Endothelial cell of umbilical vein (primary cell): ENCODE results near the gene GLRA1. TPM values are rescaled to one million over a fixed set of nuclear protein-coding genes. Genes with fewer than 3 reads are reported as not detected.

Experiments
- BruUV-seq: library from RNA; stranded (reverse); fragments of 400-500 nt; replicated peaks from 2 replicates; lab custom pipeline; 2021; lab: Mats Ljungman, UMichigan
- CTCF ChIA-PET: fragments of 300-600, 350-600 bp; sonication (Branson Sonifier 250); formaldehyde crosslinking; loops from one replicate; lab custom pipeline; 2021; ENCODE audit warnings: antibody characterized with exemption, inconsistent platforms; lab: Charles Lee
- POLR2A ChIA-PET: fragments of 300-600, 350-600 bp; sonication (Branson Sonifier 250); formaldehyde crosslinking; loops from one replicate; lab custom pipeline; 2021; ENCODE audit warnings: antibody characterized with exemption, inconsistent platforms; lab: Charles Lee
- DNase-seq: peaks from one replicate; pipeline ENCODE4 v3.0.0-alpha.2; 2011; ENCODE audit warnings: low read depth, low spot score
- FAIRE-seq: peaks from 2 replicates; lab custom pipeline; 2011; peaks lifted over from hg19 to GRCh38; lab: Jason Lieb, UNC
- H2AFZ ChIP-seq: 2 replicates; pipeline ENCODE4 v1.6.0; 2012; ENCODE audit warnings: low read depth, low read length, control low read depth, inconsistent platforms
- H3K27ac ChIP-seq: 2 replicates; pipeline ENCODE4 v1.5.1; 2011; ENCODE audit warnings: low read depth, mild to moderate bottlenecking, control low read depth, low read length, moderate library complexity; ENCODE audit not compliant: insufficient read depth
- H3K27me3 ChIP-seq, 2 experiments: 2 replicates each; pipeline versions ENCODE4 v1.6.0 to v1.6.1; 2011; ENCODE audit warnings: low read length in 2 of 2, mixed read lengths in 1 of 2; ENCODE audit not compliant: control insufficient read depth in 2 of 2, insufficient read depth in 2 of 2
- H3K36me3 ChIP-seq, 2 experiments: 2 replicates in 1 of 2; 3 replicates in 1 of 2; pipeline ENCODE4 v1.5.1; 2011; ENCODE audit warnings: low read length in 2 of 2, mild to moderate bottlenecking in 1 of 2, moderate library complexity in 1 of 2; ENCODE audit not compliant: control insufficient read depth in 2 of 2, insufficient read depth in 2 of 2; ENCODE audit errors: extremely low read depth in 1 of 2
- H3K4me1 ChIP-seq: 3 replicates; pipeline ENCODE4 v1.5.1; 2011; ENCODE audit warnings: mild to moderate bottlenecking, low read length; ENCODE audit not compliant: control insufficient read depth, insufficient read depth; ENCODE audit errors: extremely low read depth
- H3K4me2 ChIP-seq: 2 replicates; pipeline ENCODE4 v1.6.1; 2011; ENCODE audit warnings: low read length, control low read depth, mixed read lengths; ENCODE audit not compliant: insufficient read depth
- H3K4me3 ChIP-seq, 3 experiments: fragments of 200-600 bp in 1 of 3; sonication (generic), shearing (Covaris generic) in 1 of 3; replicated peaks in 1 of 3; 2 replicates each; pipeline ENCODE4 v1.5.1; 2011 to 2016; ENCODE audit warnings: control low read depth in 3 of 3, low read length in 3 of 3, mild to moderate bottlenecking in 2 of 3, inconsistent platforms in 1 of 3, low read depth in 1 of 3, moderate library complexity in 1 of 3; ENCODE audit not compliant: insufficient read depth in 1 of 3
- H3K79me2 ChIP-seq: 2 replicates; pipeline ENCODE4 v1.6.0; 2012; ENCODE audit warnings: low read length, inconsistent platforms; ENCODE audit not compliant: control insufficient read depth, insufficient read depth
- H3K9ac ChIP-seq: replicated peaks from 2 replicates; pipeline ENCODE3; 2011; ENCODE audit warnings: low read length, control low read depth; ENCODE audit not compliant: insufficient read depth; ENCODE audit errors: extremely low read depth
- H3K9me1 ChIP-seq: replicated peaks from 3 replicates; pipeline ENCODE4 v1.6.0; 2011; ENCODE audit warnings: mild to moderate bottlenecking, low read length; ENCODE audit not compliant: control insufficient read depth, insufficient read depth; ENCODE audit errors: extremely low read depth
- H3K9me3 ChIP-seq: replicated peaks from 2 replicates; pipeline ENCODE4 v1.5.1; 2012; ENCODE audit warnings: low read length, inconsistent platforms; ENCODE audit not compliant: control insufficient read depth, insufficient read depth
- H4K20me1 ChIP-seq: replicated peaks from 2 replicates; pipeline ENCODE3; 2011; ENCODE audit warnings: mild to moderate bottlenecking, low read length; ENCODE audit not compliant: control insufficient read depth, insufficient read depth; ENCODE audit errors: extremely low read depth
- CTCF ChIP-seq, 2 donors: IDR thresholded peaks; 1 replicate in 1 of 2; 2 replicates in 1 of 2; pipeline ENCODE4 v1.5.1; 2011; ENCODE audit warnings: low read length in 2 of 2, mild to moderate bottlenecking in 2 of 2, moderate library complexity in 2 of 2, control low read depth in 1 of 2, inconsistent platforms in 1 of 2, low read depth in 1 of 2; ENCODE audit not compliant: insufficient read depth in 1 of 2; ENCODE audit errors: extremely low read depth in 1 of 2
- EZH2 ChIP-seq: IDR thresholded peaks from 2 replicates; pipeline ENCODE4 v1.6.1; 2012; ENCODE audit warnings: borderline replicate concordance, low read depth, mild to moderate bottlenecking, moderate library complexity, low read length, inconsistent platforms; ENCODE audit not compliant: severe bottlenecking
- FOS ChIP-seq: IDR thresholded peaks from 2 replicates; pipeline ENCODE4 v1.6.1; 2011; ENCODE audit warnings: mild to moderate bottlenecking, low read length, moderate library complexity, borderline replicate concordance; ENCODE audit not compliant: insufficient read depth
- GATA2 ChIP-seq: IDR thresholded peaks from 2 replicates; pipeline ENCODE4 v1.7.0; 2011; ENCODE audit warnings: low read depth, mild to moderate bottlenecking, moderate library complexity, mixed read lengths, low read length; ENCODE audit not compliant: insufficient read length, insufficient read depth
- MAX ChIP-seq: IDR thresholded peaks from 2 replicates; pipeline ENCODE4 v1.6.1; 2011; ENCODE audit not compliant: insufficient read depth, insufficient read length
- MYC ChIP-seq: IDR thresholded peaks from one replicate; pipeline ENCODE4 v1.6.1; 2011; ENCODE audit warnings: mild to moderate bottlenecking, low read depth, low read length
- POLR2A ChIP-seq: IDR thresholded peaks from 2 replicates; pipeline ENCODE4 v1.6.1; 2012; ENCODE audit warnings: low read depth, mild to moderate bottlenecking, control low read depth, low read length
- POLR2AphosphoS5 ChIP-seq: IDR thresholded peaks from 2 replicates; pipeline ENCODE4 v1.6.1; 2012; ENCODE audit warnings: low read depth, mild to moderate bottlenecking, control low read depth, low read length, moderate library complexity; ENCODE audit not compliant: insufficient read depth
- dilution Hi-C: fragments of 300-500 bp; cut with MboI; formaldehyde crosslinking; loops from one replicate; pipeline ENCODE4 v1.15.0; 2019; ENCODE audit warnings: low sequenced_read_pairs; ENCODE audit not compliant: extremely low pct_ligation_motif_present
- intact Hi-C: fragments of 100-400 bp; cut with micrococcal nuclease; formaldehyde crosslinking; loops from one replicate; pipeline ENCODE4 v1.10.0; 2022
- polyA plus RNA-seq, 4 experiments: library from polyadenylated mRNA; depleted of rRNA in 3 of 4; stranded (reverse) in 3 of 4; unstranded in 1 of 4; fragments of >200 nt; gene quantifications; 2 replicates each; pipeline versions ENCODE4 v1.2.1 to v1.2.3, GENCODE V29; 2011 to 2012; ENCODE audit warnings: missing spikeins in 1 of 4
- total RNA-seq: library from RNA; stranded (reverse); gene quantifications from 2 replicates; pipeline ENCODE4 v1.2.3, GENCODE V29; 2021

Gene GLRA1
- total and polyA plus RNA-seq, 2 donors (not counting 3 experiments of a cell fraction or from before 2014, with no cell fraction given), result not detected

- CTCF ChIA-PET, result no interaction called here
- Histone ChIP-seq H3K79me2 (no peaks in the 10 kb centered on the region), H3K27ac (no peak overlapping the region), H3K4me3 (no peak overlapping the region), H3K4me1 (no peaks in the 10 kb centered on the region), H4K20me1 (no peaks in the 10 kb centered on the region), H2AFZ (no peak overlapping the region), H3K9ac (no peak overlapping the region), H3K27me3 (no peaks in the 10 kb centered on the region), H3K9me3 (no peaks in the 10 kb centered on the region), H3K4me2 (no peak overlapping the region), H3K36me3 (no peaks in the 10 kb centered on the region), H3K9me1 (no peaks in the 10 kb centered on the region)
- FAIRE-seq, result no peak
- no TSS peak for BruUV-seq
- dilution Hi-C loops, result no loop called here
- DNase-seq, result no peak
- POLR2A ChIA-PET, result no interaction called here
- no peak for TF ChIP-seq FOS
- TF ChIP-seq CTCF (IDR thresholded peaks at IDR 0.05; ENCODE audit: extremely low read depth in 1 of 2, insufficient read depth in 1 of 2, low read depth in 1 of 2, low read length in 2 of 2), result no peak
- TF ChIP-seq GATA2, result no peak
- no peak for TF ChIP-seq POLR2AphosphoS5
- no peak for TF ChIP-seq POLR2A
- no peak for TF ChIP-seq MAX
- intact Hi-C loops, result no loop called here
These were observed 36.9 kb upstream of the GLRA1 start for GRCh38 chr5:151961557-151961956.

- H4K20me1 ChIP-seq, result no peaks in the 10 kb centered on the region
- TF ChIP-seq POLR2A, result no peak
- no peak for TF ChIP-seq CTCF (IDR thresholded peaks at IDR 0.05; ENCODE audit: extremely low read depth in 1 of 2, insufficient read depth in 1 of 2, low read depth in 1 of 2, low read length in 2 of 2)
- no peak for TF ChIP-seq POLR2AphosphoS5
- no peak for TF ChIP-seq EZH2
- TF ChIP-seq FOS, result no peak
- TF ChIP-seq MYC, result no peak
- no peaks in the 10 kb centered on the region for H3K36me3 ChIP-seq
- no peaks in the 10 kb centered on the region for H3K27me3 ChIP-seq
- BruUV-seq, result no TSS peak
- H3K4me2 ChIP-seq, result no peak overlapping the region
- H3K27ac ChIP-seq, result no peak overlapping the region
- H3K9me1 ChIP-seq, result no peaks in the 10 kb centered on the region
- ChIA-PET POLR2A (no interaction called here), CTCF (no interaction called here)
- no peaks in the 10 kb centered on the region for H3K4me1 ChIP-seq
- FAIRE-seq (no peak), DNase-seq (no peak)
- H3K79me2 ChIP-seq, result no peaks in the 10 kb centered on the region
- no peaks in the 10 kb centered on the region for H3K9me3 ChIP-seq
- no peak overlapping the region for H3K4me3 ChIP-seq
- dilution Hi-C loops (no loop called here), intact Hi-C loops (no loop called here)
- no peak overlapping the region for H3K9ac ChIP-seq
- H2AFZ ChIP-seq, result no peak overlapping the region
These were observed 33.5 kb upstream of the GLRA1 start for GRCh38 chr5:151958111-151958510.
